NCI-H2196 (cell line): ENCODE data around the gene PITPNC1.
"Not testable (repeated sequence)": the region's sequence is repeated elsewhere in the genome, so short reads cannot be mapped to it uniquely, and the experiment has no call there.

ENCODE experiments used
- DNase-seq: peaks from one replicate; lab custom pipeline; 2025; ENCODE audit not compliant: unreplicated experiment; lab: John Stamatoyannopoulos, UW

The PITPNC1 gene

DNA sequence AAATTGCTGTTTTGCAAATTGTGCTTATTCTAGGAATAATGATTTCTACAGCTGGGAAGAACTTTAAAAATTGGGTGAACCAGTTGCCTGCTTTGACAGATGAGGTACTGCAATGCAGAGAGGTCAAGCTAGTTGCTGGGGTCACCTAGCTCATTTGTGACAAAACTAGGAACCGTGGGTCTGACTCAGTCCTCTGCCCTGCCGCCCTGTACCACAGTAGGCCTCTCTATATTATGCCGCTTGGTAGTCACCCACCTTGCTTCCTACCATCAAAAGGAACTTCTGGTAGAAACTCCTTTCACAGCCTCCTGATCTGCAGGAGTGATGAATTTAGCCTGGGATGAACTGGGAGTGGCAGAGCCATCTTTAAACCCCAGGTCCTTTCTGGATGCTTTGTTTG lies 105.7 kb downstream of the PITPNC1 start:
- DNase-seq: no peak

DNA sequence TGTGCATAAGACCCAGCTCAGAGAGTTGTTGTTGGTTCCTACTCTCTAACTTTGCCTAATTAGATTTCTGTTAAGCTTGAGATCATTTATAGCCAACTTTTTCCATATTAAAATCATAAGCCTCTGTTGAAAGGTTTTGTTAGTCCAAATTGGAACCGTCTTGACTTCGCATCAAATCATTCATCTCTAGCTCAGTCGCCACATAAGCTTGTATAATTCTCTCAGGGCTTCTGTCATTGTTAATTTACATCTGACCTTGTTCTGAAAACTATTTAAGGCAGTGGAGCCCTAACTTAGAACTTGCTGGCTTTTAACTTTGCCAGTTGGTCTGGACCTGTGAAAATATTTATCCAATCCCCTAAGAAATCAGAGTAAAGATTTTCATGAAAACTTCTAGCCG lies 107.2 kb downstream of the PITPNC1 start:
- no peak for DNase-seq

DNA sequence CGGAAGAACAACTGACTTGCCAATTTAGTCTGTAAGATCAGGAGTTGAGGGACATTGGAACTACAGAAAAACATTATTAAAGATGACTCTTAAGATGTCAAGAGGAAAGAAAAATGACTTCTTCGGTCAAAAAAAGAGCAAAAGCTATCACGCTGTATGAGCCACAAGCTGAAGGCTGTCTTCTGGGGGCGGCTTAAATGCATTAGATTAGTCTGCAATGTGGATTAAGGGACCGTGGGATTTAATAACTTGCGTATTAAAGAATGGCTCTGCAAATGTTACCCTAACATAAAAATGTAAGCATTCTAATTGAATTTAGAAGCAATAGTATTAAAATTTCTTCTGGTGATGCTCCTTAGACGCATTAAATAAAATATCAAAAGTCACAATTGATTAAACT lies 108.6 kb downstream of the PITPNC1 start:
- no peak for DNase-seq

DNA sequence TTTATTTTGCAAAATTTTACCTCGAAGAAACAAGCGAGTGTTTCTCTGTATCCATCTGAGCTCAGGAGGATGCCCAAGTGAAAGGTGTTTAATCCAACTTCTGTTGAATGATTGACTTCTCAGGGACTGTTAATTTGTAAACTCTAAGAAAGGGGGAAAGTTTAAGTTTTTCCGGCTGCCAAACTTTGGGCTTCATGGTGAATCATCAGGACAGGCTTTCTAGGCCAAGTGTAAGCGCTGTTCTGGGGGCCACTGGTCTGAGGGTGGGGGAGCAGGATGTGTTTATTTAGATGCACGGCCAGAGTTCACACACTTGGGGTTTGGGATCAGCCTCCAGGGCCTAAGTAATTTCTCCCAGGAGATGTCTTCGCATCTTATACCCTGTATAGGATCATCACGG lies 110.4 kb downstream of the PITPNC1 start:
- no peak for DNase-seq

DNA sequence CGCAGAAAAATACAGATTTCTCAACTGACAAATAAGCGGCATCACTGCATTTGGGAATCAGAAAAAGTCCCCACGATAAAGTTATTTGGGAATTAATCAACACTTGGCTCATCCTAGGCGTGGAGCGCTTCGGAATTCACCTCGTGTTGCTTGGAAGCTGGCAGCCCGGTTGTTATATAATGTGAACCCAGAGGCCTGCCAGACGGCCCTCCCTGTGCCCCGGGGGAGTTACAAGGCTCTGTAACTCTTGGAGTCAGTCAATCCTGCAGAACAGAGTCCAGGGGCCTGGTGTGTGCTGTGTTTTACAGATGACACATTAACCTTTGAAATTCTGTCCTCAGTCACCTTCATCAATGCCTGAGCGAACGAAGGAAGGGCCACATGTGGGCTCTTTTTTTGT lies 111.1 kb downstream of the PITPNC1 start:
- DNase-seq: no peak

DNA sequence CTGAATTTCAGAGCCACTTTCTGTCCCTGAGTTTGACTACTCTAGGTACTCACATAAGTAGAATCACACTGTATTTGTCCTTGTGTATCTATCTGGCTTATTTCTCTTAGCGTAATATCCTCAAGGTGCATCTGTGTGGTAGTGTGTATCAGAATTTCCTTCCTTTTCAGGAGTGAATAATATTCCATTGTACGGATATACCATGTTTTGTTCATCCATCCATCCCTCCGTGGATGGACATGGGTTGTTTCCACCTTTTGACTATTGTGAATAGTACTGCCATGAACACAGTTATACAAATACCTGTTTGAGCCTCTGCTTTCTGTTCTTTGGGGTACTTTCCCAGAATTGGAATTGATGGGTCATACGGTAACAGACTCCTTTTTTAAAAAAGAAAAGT lies 111.7 kb downstream of the PITPNC1 start:
- DNase-seq: no peak

DNA sequence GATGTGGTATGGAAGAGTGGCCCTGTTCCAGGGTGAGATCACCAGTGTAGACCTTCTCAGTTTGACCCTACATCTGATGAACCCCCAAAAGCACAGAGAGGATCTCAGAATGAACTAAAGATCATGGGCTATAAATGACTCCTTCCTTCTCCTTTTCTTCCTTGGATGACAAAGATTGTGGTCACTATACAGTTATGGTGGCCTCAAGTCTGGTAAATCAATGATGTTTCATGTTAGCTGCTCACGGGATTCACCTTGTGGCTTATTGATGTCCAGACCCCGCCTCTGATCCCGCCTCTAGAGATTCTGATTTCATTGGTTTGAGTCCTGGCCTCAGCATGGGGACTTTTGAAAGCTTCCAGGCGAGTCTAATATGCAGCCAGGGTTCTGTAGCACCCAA lies 112.2 kb downstream of the PITPNC1 start:
- DNase-seq: no peak

DNA sequence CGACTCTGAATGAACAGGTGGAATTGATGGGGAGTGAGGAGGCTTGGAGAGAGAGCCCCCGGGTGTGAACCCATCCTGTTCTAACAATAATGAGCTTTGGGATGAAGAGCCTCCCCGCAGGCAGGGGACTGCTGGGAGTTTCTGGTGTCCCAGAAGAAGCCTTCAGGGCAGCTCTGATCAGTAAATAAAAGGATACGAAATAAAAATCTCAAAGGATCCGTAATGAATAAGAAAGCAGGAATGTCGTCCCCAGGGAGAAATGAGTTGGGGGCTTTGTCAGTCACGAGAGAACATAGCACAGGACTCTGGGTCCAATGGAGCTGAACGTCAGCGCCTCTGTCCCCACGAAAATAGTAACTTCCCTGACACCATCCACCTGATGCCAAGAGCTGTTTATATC lies 113.4 kb downstream of the PITPNC1 start:
- DNase-seq: no peak

DNA sequence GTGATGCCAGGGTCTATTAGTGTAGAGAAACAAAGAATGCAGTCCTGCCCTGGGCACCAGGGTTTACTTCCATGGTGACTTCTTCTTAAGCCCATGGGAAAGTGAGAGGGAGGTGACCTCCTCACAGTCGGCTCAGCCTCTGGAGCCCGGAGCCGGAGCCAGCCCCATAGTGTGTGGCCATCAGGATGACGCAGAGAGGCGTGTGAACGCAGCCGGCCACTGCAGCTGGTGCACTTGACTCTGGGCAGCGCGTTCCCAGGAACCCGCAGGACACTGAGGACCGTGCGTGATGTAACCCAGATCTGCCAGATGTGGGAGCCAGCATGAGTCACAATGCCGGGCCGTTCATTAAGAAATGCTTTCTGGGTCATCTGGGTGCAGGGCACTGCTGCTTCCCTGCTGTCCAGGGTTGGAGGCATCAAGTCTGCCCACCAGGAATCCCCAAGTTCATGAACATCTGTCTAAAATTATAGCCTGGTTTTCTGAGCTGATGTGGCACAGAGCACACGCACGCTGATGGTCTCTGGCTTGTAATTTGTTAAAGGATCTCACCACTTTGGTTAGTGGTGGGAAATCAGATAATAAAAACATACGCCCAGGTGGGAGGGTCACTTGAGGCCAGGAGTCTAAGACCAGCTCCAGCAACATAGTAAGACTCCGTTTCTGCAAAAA lies 114.1 kb downstream of the PITPNC1 start:
- DNase-seq: peak; percentile 71

DNA sequence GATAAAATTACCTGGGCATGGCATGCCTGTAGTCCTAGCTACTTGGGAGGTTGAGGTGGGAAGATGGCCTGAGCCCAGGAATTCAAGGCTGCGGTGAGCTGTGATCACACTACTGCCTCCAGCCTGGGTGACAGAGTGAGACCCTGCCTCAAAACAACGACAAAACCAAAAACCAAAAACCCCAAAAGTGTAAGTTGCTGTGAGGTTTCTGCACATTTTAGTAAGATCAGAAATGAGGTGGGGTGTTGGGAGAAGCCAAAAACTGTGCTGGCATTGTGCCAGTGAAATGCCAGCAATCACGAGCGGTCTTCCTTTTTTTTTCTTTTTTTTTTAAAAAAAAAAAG lies 114.6 kb downstream of the PITPNC1 start:
- DNase-seq: no peak

DNA sequence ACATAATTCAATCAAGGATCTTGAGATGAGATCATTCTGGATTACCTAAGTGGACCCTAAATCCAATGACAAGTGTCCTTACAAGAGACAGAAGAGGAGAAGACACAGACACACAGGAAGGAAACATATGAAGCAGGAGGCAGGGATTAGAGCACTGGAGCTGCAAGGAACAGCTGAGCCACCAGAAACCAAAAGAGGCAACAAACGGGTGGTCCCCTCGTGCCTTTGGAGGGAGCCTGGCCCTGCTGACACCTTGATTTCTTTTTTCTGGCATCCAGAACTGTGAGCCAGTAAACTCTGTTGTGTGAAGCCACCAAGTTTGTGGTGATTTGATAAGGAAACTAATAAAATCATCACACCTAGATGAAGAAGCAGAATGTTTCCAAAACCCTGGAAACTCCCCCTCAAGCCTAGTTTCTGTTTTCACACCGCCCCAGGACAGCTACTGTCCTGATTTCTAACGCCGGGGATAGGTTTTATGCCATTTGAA lies 115.2 kb downstream of the PITPNC1 start:
- no peak for DNase-seq

DNA sequence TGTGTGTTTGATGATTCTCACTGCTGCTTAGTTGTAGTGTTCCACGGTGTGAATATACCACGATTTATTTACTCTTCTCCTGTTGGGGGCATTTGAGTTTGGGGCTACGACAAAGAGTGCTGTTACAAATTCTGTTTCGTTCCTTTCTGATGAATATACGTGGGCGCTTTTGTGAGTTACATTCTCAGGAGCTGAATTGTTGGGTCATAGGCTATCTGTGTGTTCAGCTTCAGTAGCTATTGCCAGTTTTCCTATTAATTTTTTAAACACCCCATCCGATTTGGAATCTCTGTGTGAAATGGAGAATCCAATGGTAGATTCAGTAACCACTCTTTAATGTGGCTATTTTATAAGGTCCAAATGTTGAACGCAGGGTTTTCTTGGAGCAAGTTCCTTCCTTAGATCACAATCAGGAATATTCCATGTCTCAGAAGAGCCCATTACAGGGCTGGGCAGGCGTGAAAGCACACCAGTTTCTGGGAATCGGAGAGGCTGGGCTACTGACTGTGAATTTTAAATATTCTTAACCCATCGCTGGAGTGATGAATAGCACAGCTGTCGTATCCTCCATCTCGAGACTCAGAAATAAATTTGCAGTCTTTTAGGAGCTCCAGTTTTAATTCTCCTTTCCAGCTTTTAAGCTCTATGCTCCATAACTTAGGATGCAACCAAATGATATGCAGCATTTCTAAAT lies 115.9 kb downstream of the PITPNC1 start:
- DNase-seq: no peak

DNA sequence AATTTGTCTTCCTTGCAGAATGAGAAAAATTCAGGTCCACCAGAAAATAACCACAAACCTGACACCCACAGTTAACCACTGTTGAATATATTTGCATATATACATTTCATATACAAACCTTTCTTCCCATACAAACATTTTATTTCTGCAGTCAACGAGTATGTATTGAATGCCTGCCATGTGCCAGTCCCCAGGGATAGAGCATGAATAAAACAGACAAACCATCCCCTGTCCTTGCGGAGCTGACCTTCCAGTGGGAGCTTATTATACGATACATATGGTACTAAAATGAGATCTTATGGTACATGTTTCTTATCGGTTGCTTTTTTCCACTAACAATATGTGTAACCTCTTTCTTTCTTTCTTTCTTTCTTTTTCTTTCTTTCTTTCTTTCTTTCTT lies 116.7 kb downstream of the PITPNC1 start:
- no peak for DNase-seq

DNA sequence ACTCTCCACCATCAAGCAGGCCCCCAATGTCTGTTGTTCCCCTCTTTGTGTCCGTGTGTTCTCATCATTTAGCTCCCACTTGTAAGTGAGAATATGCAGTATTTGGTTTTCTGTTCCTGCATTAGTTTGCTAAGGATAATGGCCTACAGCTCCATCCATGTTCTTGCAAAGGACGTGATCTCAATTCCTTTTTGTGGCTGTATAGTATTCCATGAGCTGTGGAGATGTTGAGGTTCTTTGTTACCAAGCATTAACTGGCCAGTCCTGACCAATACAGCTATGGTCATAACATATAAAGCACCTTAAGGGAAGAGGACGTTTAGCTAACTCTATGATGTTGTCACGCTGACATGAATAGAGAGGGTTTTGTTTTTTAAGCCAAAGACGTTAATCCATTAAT lies 118.5 kb downstream of the PITPNC1 start:
- DNase-seq: not testable (repeated sequence)

DNA sequence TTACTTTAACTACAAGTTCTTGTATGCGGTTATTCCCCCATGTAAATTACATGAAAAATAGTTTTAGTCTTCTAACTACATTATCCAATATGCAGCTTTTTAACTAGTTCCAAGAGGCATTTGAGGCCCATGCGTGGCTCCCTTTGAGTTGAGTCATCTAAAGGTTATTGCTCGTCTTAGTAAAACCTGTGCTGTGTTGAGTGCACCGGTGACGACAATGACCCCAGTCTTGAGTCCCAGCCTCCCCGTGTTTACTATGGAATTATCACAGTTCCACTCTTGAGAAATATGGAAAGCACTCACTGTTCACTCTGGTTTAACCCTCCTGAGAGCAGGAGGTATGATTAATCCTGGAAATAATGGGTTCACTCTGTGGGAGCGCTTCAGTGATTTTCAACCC lies 119.2 kb downstream of the PITPNC1 start:
- DNase-seq: no peak

DNA sequence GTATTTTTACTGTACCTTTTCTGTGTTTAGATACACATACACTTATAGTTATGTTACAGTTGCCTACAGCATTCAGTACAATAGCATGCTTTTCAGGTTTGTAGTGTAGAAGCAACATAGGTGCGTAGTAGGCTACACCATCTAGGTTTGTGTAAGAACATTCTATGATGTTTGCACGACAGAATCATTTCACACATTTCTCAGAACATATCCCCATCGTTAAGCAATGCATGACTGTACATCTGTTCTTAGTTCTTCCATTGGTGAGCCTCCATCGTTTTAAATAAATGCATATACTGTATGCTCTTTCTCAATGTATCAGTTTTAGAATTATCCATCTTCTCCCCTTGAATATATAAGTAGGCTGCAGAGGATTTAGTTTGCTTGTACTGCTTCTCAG lies 122.6 kb downstream of the PITPNC1 start:
- DNase-seq: no peak

DNA sequence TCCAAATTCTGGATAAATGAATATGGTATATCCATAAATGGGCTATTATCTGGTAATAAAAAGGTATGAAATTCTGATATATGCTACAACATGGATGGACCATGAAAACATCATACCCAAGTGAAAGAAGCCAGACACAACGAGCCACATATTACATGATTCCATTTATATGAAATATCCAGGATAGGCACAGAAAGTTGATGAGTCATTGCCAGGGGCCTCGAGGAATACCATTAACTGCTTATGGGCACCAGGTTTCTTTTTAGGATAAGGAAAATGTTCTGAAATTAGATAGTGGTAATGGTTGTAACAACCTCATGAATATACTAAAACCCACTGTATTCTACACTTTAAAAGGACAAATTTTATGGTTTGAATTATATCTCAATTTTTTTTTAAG lies 123.2 kb downstream of the PITPNC1 start:
- no peak for DNase-seq

DNA sequence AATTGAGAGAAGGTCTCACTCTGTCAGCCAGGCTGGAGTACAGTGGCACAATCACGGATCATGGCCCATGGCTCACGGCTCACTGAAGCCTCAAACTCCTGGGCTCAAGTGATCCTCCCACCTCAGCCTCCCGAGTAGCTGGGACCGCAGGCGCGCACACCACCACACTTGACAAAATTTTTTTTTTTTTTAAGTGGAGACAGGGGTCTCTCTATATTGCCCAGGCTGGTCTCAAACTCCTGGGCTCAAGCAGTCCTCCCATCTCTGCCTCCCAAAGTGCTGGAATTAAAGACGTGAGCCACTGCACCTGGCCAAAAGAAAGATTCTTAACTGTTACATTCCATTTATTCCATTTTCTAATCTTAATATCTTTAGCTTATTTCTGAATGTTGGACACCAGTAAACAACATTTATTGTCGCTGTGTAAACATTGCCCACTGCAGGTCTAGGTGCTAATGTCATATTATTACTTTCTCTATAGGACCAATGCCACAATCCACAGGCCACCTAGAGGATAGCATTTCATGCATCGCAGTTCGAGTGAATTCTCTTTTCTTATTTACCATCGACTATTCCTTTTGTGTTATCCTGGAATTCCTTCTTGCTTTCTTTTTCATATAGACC lies 123.7 kb downstream of the PITPNC1 start:
- no peak for DNase-seq

DNA sequence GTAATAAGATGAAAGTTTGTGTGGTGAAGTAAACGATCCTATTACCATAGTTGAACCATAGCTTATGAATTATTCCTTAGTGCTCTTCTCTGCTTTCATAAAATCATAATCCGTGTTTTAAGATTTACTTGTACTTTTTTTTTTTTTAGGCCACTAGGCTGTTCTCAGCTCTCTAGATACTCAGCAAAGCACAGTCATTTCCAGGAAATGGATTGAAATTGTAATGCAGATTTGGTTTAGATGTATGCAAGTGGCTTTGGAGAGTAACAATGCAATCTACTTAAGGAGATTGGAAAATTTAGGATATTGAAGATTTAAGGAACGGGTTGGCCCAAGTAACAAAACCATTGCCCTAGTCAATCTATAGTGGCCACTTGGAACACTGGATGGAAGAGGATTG lies 125.1 kb downstream of the PITPNC1 start:
- DNase-seq: no peak

DNA sequence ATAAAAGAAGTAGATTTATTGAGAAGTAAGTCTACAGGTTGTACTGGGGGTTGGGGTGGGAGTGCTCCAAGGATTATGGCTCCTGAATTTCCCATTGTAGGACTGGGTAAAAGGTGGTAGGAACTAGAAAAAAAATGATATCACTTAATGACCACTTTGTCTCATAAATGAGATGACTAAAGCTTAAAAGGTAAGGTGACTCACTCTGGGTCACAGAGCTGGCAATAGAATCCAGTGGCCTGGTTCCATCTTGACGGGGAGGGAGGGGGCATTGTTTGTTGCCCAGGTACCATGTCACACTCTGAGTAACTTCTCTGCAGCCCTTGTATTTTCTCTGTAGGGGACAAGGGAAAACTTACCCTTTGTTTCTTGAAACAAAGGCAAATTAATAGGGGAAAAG lies 126.1 kb downstream of the PITPNC1 start:
- DNase-seq: no peak

DNA sequence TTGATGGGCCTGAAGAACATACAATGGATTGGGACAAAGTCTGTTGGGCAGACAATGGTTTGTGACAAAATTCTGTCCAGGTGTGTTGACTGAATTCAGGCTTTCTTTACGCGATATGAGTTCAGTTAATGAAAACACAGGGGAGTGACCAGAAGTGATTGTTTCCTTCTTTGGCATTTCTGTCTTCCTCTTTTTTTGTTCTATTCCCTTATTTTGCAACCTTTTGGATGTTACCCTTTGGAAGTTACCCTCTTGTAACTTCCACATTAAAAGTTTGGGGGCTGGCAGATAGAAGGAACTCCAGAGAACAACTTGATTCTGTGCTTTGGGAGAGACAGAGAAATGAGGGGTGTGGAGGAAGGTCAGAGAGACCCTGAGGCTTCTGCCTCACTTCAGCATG lies 126.7 kb downstream of the PITPNC1 start:
- no peak for DNase-seq

DNA sequence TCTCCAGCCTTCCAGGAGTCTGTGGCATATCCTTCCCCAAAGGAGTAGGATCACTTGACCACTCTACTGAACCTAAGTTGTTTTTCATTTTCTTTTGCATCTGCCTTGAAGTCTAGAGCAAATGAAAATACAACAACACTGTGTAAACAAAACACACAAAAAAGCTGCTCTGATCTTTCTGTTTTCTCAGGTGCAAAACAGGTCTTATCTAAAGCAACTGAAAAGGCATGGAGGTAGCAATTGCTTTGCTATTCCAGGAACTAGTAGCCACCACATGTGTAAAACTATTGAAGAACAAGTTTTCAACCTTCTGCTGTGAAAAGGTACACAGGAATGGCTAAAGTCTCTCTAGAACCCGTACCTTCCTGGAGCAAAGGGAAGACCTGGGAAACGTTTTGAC lies 127.1 kb downstream of the PITPNC1 start:
- DNase-seq: no peak

DNA sequence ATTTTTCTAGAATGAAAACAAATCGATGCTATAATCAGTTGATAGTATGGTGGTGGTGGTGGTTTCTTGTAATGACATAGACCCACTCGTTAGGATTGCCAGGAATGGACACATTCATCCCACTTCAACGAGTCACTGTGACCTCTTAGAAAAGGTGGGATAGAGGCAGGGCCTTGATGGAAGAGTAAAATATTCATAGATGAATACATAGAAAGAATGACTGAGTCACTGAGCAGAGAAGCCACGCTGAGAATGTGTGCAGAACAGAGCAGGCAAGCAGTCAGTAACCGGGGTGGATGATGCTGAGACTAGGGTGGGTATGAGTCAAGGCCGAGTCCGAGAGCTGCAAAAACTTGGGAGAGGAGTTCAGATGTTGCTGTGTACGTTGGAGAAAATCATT lies 129.9 kb downstream of the PITPNC1 start:
- no peak for DNase-seq
